Karpas-422 (cell line): Measurements from ENCODE around the gene CYS1. TPM values are rescaled to one million over a fixed set of nuclear protein-coding genes. Genes with fewer than 3 reads are reported as not detected.

Experiments used
- DNase-seq: peaks from one replicate; pipeline ENCODE4 v3.0.0-alpha.2; 2015
- H2AFZ ChIP-seq: fragments of 200-600 bp; sonication (generic); 2 replicates; pipeline ENCODE4 v1.6.1; 2014; ENCODE audit warnings: antibody characterized with exemption, low read length, mixed read lengths
- H3K27ac ChIP-seq: fragments of 200-600 bp; sonication (generic); 2 replicates; pipeline ENCODE4 v1.5.1; 2014; ENCODE audit warnings: mild to moderate bottlenecking, low read length, moderate library complexity
- H3K27me3 ChIP-seq: fragments of 200-600 bp; sonication (generic); 2 replicates; pipeline ENCODE4 v1.6.1; 2014; ENCODE audit warnings: low read length, mixed read lengths
- H3K36me3 ChIP-seq: fragments of 200-600 bp; sonication (generic); 2 replicates; pipeline ENCODE4 v1.6.1; 2014; ENCODE audit warnings: low read length, mixed read lengths; ENCODE audit not compliant: insufficient read depth
- H3K4me1 ChIP-seq: fragments of 200-600 bp; sonication (generic); 2 replicates; pipeline ENCODE4 v1.6.1; 2014; ENCODE audit warnings: mild to moderate bottlenecking, low read length, mixed read lengths
- H3K4me2 ChIP-seq: fragments of 200-600 bp; sonication (generic); 2 replicates; pipeline ENCODE4 v1.6.1; 2014; ENCODE audit warnings: low read length, low read depth, mild to moderate bottlenecking; ENCODE audit not compliant: poor library complexity, severe bottlenecking
- H3K4me3 ChIP-seq: fragments of 200-600 bp; sonication (generic); 2 replicates; pipeline ENCODE4 v1.5.1; 2014; ENCODE audit warnings: mild to moderate bottlenecking, antibody characterized with exemption, low read length, mixed read lengths
- H3K79me2 ChIP-seq: fragments of 200-600 bp; sonication (generic); 2 replicates; pipeline ENCODE4 v1.6.1; 2014; ENCODE audit warnings: mild to moderate bottlenecking, low read length, mixed read lengths
- H3K9ac ChIP-seq: fragments of 200-600 bp; sonication (generic); 2 replicates; pipeline ENCODE4 v1.6.0; 2014; ENCODE audit warnings: low read length
- H3K9me2 ChIP-seq: fragments of 200-600 bp; sonication (generic), shearing (Covaris generic); replicated peaks from 2 replicates; pipeline ENCODE4 v1.6.0; 2014; ENCODE audit warnings: mild to moderate bottlenecking, low read length, moderate library complexity; ENCODE audit not compliant: insufficient read depth
- H3K9me3 ChIP-seq: fragments of 300-700, 200-600 bp; sonication (generic); 2 replicates; pipeline ENCODE4 v1.6.1; 2014; ENCODE audit warnings: low read length, mixed read lengths
- H4K20me1 ChIP-seq: fragments of 200-600 bp; sonication (generic); 2 replicates; pipeline ENCODE4 v1.6.1; 2014; ENCODE audit warnings: mild to moderate bottlenecking, antibody characterized with exemption, low read length, low read depth; ENCODE audit not compliant: insufficient read depth
- total RNA-seq: library from RNA; depleted of rRNA; stranded (reverse); fragments of >200 nt; shearing (Covaris generic); gene quantifications from 2 replicates; pipeline ENCODE4 v1.2.3, GENCODE V29; 2014; ENCODE audit warnings: low replicate concordance

The CYS1 gene
- total RNA-seq, 1 experiment from 2014 or later: not detected

- H3K27ac ChIP-seq: no peak overlapping the region
- no peak for DNase-seq
- no peak overlapping the region for H3K4me2 ChIP-seq
- no peaks in the 10 kb centered on the region for H3K79me2 ChIP-seq
- no peaks in the 10 kb centered on the region for H4K20me1 ChIP-seq
- H3K9me2 ChIP-seq: no peaks in the 10 kb centered on the region
- peaks cover 41% of the 10 kb centered on the region for H3K4me1 ChIP-seq
- H3K36me3 ChIP-seq: no peaks in the 10 kb centered on the region
- H3K9ac ChIP-seq: no peak overlapping the region
- H2AFZ ChIP-seq: no peak overlapping the region
- H3K27me3 ChIP-seq: no peaks in the 10 kb centered on the region; the same call in 1 of the 2 replicates
- H3K4me3 ChIP-seq: no peak overlapping the region
- H3K9me3 ChIP-seq: no peaks in the 10 kb centered on the region
Measured at GRCh38 chr2:10087360-10087759, 7.1 kb upstream of the CYS1 start.

- Histone ChIP-seq H3K27ac (no peak overlapping the region), H2AFZ (no peak overlapping the region), H3K9me2 (no peaks in the 10 kb centered on the region), H3K4me2 (no peak overlapping the region), H3K4me1 (peaks cover 46% of the 10 kb centered on the region), H3K36me3 (no peaks in the 10 kb centered on the region), H3K9me3 (no peaks in the 10 kb centered on the region), H3K27me3 (no peaks in the 10 kb centered on the region; the same call in 1 of the 2 replicates), H4K20me1 (no peaks in the 10 kb centered on the region), H3K79me2 (no peaks in the 10 kb centered on the region), H3K9ac (no peak overlapping the region), H3K4me3 (no peak overlapping the region)
- no peak for DNase-seq
Measured at GRCh38 chr2:10086950-10087349, 6.7 kb upstream of the CYS1 start.

- H3K9ac ChIP-seq: no peak overlapping the region
- no peak overlapping the region for H3K4me2 ChIP-seq
- no peaks in the 10 kb centered on the region for H3K9me2 ChIP-seq
- H3K27me3 ChIP-seq: no peaks in the 10 kb centered on the region; the same call in 1 of the 2 replicates
- H3K36me3 ChIP-seq: no peaks in the 10 kb centered on the region
- no peak overlapping the region for H3K27ac ChIP-seq
- H3K4me3 ChIP-seq: no peak overlapping the region
- no peaks in the 10 kb centered on the region for H3K9me3 ChIP-seq
- H4K20me1 ChIP-seq: no peaks in the 10 kb centered on the region
- peaks cover 56% of the 10 kb centered on the region for H3K4me1 ChIP-seq
- no peaks in the 10 kb centered on the region for H3K79me2 ChIP-seq
- no peak for DNase-seq
- H2AFZ ChIP-seq: no peak overlapping the region
Measured at GRCh38 chr2:10085668-10086059, 5.5 kb upstream of the CYS1 start.

GRCh38 chr2:10085043-10085667, 4.9 kb upstream of the CYS1 start:
- Histone ChIP-seq H3K4me1 (peaks cover 56% of the 10 kb centered on the region), H4K20me1 (no peaks in the 10 kb centered on the region), H3K9ac (no peak overlapping the region; the same call in 1 of the 2 replicates), H3K9me3 (no peaks in the 10 kb centered on the region), H3K4me2 (no peak overlapping the region), H3K36me3 (no peaks in the 10 kb centered on the region), H3K27me3 (no peaks in the 10 kb centered on the region; the same call in 1 of the 2 replicates), H2AFZ (no peak overlapping the region), H3K9me2 (no peaks in the 10 kb centered on the region), H3K27ac (no peak overlapping the region), H3K79me2 (no peaks in the 10 kb centered on the region), H3K4me3 (no peak overlapping the region)
- no peak for DNase-seq

GRCh38 chr2:10084223-10084865, 4.1 kb upstream of the CYS1 start:
- H3K4me1 ChIP-seq: peaks cover 51% of the 10 kb centered on the region
- no peaks in the 10 kb centered on the region for H3K36me3 ChIP-seq
- no peaks in the 10 kb centered on the region for H3K9me2 ChIP-seq
- no peaks in the 10 kb centered on the region for H3K9me3 ChIP-seq
- H3K9ac ChIP-seq: no peak overlapping the region
- no peak for DNase-seq
- peak overlapping the region; percentile 76 for H3K4me2 ChIP-seq
- peak overlapping the region; percentile 18; the same call in 1 of the 2 replicates for H3K27ac ChIP-seq
- no peaks in the 10 kb centered on the region; the same call in 1 of the 2 replicates for H3K27me3 ChIP-seq
- no peaks in the 10 kb centered on the region for H3K79me2 ChIP-seq
- H3K4me3 ChIP-seq: peak overlapping the region; percentile 56; the same call in 1 of the 2 replicates
- H2AFZ ChIP-seq: no peak overlapping the region
- H4K20me1 ChIP-seq: no peaks in the 10 kb centered on the region

GRCh38 chr2:10083692-10084211, 3.5 kb upstream of the CYS1 start:
- Histone ChIP-seq H3K27ac (peak overlapping the region; percentile 30), H3K4me3 (peak overlapping the region; percentile 56), H3K4me2 (peak overlapping the region; percentile 76), H4K20me1 (no peaks in the 10 kb centered on the region; the same call in 1 of the 2 replicates), H3K79me2 (no peaks in the 10 kb centered on the region), H3K9me2 (no peaks in the 10 kb centered on the region), H2AFZ (no peak overlapping the region), H3K9me3 (no peaks in the 10 kb centered on the region), H3K27me3 (no peaks in the 10 kb centered on the region; the same call in 1 of the 2 replicates), H3K9ac (peak overlapping the region; percentile 31), H3K4me1 (peaks cover 56% of the 10 kb centered on the region), H3K36me3 (no peaks in the 10 kb centered on the region)
- peak; percentile 78 for DNase-seq

GRCh38 chr2:10083046-10083445, 2.8 kb upstream of the CYS1 start:
- no peaks in the 10 kb centered on the region; the same call in 1 of the 2 replicates for H4K20me1 ChIP-seq
- no peaks in the 10 kb centered on the region for H3K36me3 ChIP-seq
- H3K4me1 ChIP-seq: peaks cover 56% of the 10 kb centered on the region
- no peaks in the 10 kb centered on the region for H3K9me2 ChIP-seq
- H3K9ac ChIP-seq: peak overlapping the region; percentile 31
- H3K4me2 ChIP-seq: peak overlapping the region; percentile 76
- no peak overlapping the region for H2AFZ ChIP-seq
- H3K79me2 ChIP-seq: no peaks in the 10 kb centered on the region
- H3K4me3 ChIP-seq: peak overlapping the region; percentile 56
- no peaks in the 10 kb centered on the region for H3K9me3 ChIP-seq
- peak overlapping the region; percentile 30 for H3K27ac ChIP-seq
- peaks cover 3% of the 10 kb centered on the region; the same call in 1 of the 2 replicates for H3K27me3 ChIP-seq
- DNase-seq: no peak
